Right renal cortex interstitium (tissue), 3 donors: ENCODE data around the gene ASXL1. TPM values are rescaled to one million over a fixed set of nuclear protein-coding genes. Genes with fewer than 3 reads are reported as not detected.

Experiments used
- DNase-seq, 3 donors: peaks; one replicate each; pipeline ENCODE4 v3.0.0-alpha.2; 2013; ENCODE audit warnings: low read depth in 3 of 3, low spot score in 2 of 3
- polyA plus RNA-seq, 3 donors: library from polyadenylated mRNA; unstranded; fragments of 120-200 nt; gene quantifications; one replicate each; pipeline ENCODE4 v1.2.1, GENCODE V29; 2013; ENCODE audit not compliant: insufficient read length in 3 of 3

ASXL1 gene
- polyA plus RNA-seq, 3 donors = 55.8 to 58.9 (median 58.6) TPM

DNA sequence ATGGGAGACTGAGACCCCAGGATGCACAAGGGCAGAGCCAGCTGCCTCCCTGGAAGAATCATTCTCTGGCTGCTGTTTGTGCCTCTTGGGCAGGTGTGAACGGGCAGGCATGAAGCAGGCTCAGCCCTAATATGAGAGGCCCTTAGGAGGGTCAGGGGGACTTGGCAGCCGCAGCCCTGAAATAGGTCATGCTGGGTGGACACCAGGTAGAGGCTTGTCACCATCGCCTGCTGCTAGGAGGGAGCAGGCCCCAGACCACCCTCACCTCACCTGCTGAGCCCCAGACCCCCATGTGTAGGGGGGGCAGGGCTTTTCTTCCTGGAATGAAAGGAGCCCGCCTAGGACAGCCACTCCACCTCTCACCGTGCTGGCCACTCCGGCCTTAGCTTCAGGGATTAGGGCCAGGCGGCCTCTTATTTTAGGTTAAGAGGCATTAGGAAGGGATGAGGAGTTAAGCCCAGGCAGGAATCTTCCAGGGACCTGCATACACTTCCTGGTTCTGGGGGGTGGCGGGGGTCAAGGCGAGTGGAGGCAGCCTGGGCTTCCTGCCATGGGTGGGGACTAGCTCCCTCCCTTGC is 92.4 kb downstream of the ASXL1 start:
- no peak for DNase-seq

GRCh38 chr20:32451340-32451681 is 93.2 kb downstream of the ASXL1 start:
- no peak for DNase-seq

- DNase-seq = no peak
Observed at GRCh38 chr20:32451682-32452461, 93.7 kb downstream of the ASXL1 start.

GRCh38 chr20:32452776-32453466 is 94.8 kb downstream of the ASXL1 start:
- DNase-seq = no peak

- no peak for DNase-seq
Observed at GRCh38 chr20:32453467-32454163, 95.5 kb downstream of the ASXL1 start.

DNA sequence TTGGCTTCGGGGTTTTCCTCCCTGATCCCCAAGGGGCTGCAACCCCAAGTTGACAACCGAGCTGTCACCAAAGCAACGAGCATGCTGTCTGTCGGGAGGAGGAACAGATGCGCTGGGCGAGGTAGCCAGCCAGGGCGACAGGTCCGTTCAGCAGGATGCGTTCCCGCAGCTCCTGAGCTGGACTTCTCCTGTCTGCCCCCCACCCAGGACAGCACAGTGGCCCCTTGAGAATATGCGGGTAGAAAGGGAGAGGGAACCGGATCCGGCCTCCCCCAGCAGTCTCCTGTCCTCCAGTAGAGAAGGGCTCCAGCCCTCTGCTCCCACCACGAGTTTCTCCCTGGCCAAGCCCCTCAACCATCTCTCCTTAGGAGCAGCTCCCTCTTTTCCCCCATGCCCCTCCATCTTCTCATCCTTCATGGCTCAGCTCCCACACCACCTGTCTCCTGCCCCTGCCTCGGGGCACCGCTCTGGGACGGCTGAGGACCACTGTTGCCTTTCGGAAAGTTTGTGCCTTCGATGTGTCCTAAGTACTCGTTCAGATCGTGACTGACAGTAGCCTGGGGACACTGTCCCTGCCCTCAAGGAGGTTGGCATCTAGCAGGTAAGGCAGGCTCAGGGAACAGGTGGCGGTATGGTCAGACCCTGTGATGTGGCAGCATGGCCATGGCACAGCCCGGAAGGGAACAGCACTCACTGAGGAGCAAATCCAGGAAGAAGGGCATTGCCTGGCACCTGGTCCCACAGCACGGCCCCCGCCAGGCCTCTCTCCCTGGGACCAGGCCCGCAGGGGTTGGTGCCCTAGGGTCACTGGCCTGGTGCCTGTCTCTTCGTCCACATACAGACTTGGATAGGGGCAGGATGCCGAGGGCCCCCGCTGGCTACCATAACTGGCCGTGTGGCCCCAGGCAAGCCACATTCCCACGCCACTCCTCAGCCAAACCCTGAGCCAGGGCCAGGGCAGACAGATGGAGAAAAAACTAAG is 96.3 kb downstream of the ASXL1 start:
- DNase-seq = no peak

- no peak for DNase-seq
Observed at GRCh38 chr20:32455171-32455900, 97.2 kb downstream of the ASXL1 start.

DNA sequence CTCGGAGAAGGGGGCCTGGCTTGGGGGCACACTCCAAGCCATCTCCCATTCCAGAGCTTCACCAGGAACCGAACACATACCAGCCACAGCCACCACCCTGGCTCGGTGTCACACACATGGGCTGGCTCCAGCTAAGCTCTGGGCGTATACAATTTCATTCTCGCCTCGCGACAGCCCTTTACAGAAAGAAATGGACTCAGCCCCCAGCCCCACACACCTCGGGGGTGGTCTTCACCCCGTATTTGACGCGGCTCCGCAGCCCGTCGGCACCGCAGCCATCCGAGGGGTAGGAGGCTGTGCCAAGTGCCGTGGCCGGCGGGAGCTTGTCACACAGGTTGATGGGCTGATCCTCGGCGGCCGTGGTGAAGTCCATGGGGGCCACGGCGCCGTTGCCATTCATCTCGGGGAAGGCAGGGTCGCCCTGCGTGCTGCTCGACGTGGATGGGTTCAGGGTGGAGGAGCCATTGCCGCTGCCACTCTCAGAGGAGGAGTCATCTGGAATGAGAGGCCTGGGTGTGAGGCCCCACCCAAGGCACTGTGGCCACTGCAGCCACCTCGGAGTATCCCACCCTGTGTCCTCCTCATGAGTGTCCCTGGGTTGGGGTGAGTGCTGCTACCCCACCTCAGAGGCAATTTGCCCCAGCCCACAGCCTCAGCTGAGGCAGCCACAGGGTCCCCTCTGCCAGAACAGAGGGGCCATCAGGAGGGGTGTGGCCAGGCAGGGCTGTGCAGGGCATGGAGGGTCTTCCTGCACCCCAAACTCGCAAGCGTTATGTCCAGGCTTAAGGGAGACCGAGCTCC is 98.0 kb downstream of the ASXL1 start:
- no peak for DNase-seq

- peak; percentile 66 to 78 (median 75) for DNase-seq
Observed at GRCh38 chr20:32456869-32457478, 98.8 kb downstream of the ASXL1 start.

DNA sequence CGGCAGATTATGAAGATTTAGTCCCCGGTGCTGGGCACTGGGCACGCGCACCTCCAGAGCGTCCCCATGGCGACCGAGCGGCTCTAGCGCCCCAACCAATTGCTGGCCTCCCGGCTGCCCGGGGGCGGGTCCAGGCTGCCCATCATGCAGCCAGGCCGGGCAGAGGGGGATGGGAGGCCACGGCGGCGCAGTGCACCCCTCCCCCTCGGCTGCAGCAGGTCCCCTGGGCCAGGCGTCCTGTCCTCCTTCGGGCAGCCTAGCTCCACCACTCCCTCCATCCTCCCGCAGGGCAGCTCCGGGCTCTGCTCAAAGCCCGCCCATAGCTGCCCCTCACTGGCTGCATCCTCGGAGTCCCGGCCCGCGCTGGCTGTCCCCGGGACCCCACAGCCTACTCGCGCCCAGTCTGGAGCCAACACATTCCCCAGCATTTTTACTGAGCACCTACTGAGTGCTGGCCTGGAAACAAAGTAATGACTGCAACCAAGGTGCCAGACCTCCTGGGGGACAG is 99.4 kb downstream of the ASXL1 start:
- peak in 2 of 3 donors; percentile 79 for DNase-seq

DNA sequence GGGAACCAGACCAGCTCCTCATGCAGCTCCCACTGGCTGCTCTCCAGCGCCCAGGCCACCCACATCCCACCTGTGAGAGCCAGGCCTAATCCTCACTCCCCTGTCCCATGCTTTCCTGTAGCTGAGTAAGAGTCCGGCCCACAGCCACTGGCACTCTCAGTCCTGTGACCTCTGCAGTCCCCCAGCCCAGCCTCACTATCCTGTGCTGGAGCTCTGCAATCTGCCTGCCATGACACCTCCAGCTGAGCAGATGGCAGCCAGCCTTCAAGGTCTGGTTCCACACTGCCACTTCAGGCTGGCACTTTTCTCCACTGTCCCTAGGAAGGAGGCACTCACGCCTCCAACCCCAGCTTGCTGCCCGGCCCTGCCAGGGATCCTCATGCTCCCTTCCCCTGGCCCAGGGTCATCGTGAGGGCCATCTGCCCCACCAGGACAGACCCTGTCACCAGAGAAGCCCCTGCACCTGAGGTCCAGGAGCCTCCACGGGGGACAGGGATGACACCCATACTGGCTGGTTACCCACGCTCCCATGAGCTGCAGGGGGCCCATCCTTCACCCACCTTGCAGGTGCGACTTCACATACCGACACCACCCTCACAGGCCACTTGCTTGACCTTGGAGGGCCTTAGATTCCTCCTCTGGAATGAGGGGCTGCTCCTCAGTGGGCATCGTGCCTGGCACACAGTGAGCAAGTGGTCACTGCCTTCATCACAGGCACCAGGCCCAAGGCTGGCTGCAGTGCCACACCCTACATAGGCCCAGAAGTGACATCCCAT is 100.1 kb downstream of the ASXL1 start:
- no peak for DNase-seq

DNA sequence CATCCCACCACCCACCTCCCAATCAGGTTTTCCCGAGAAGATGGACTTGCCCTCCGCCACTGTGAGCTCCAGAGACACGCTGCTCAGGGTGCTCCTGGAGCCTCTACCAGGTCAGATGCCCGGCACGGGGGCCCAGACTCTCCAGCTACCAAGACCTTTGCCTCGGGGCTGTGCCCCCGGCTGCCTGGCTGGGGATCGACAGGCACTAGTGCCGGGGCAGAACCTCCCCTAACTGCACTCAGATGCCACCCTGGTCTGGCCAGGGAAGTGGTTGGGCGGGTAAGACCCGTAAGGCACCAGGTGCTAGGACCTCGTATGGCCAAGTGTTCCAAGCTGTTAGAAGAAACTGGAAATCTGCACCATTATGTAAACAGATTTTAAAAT is 100.7 kb downstream of the ASXL1 start:
- DNase-seq = no peak

DNA sequence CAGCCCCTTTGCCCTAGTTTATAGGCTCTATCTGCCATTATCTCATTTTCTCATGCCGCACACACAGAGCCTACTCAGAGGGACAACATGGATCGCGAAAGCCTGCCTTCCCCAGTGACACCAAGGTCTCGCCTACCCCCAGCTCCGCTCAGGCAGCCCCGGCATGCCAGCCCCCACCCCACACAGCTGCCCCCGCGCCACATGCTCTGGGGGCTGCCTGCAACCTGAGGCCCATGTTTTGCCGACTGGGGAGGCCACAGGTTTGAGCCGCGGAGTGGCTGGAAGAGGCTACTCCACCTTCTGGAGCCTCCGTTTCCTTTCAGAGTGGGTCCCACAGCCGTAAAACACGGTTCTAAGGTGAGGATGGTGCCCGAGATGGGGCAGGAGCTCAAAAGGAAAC is 102.1 kb downstream of the ASXL1 start:
- DNase-seq = no peak

GRCh38 chr20:32460683-32461320 is 102.7 kb downstream of the ASXL1 start:
- DNase-seq = no peak

DNA sequence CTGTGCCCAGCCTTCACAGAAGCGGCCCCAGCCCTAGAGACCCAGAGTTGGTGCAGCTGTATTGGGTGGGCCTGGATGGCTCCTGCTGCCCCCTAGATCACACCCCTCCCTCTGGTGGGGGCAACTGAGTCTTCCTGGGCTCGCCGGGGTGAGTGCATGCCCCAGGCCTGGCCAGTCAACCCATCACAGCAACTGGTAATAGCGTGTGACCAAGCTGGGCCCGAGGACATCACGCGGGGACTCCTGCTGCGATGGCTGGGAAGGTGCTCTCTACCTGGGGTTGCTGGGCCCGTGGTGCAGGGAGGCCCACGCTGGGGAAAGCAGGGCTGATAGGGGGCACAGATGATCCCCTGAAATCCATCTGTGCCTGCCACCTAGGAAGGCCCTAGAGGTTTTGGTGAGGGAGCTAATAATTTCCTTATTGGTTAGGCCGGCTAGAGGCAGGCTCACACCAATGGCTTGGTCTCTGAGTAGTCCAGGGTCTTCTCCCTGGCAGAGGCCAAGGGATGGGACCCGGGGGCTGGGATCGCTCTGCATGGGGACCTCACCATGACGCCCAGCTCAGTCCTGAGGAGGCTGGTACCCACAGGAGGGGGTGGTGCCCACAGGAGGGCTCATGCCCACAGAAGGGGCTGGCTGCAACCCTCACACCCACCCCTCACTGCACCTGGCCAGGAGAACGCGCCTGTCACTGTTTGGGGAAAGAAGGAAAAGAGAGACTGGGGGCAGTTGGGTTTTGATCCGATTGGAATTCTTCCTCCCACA is 103.9 kb downstream of the ASXL1 start:
- no peak for DNase-seq
